GM12878 (cell line): ENCODE results near the gene MRGPRX4. TPM values are rescaled to one million over a fixed set of nuclear protein-coding genes. Genes with fewer than 3 reads are reported as not detected.

Experiments
- ATAC-seq: fragments of 200-7000 bp; cut with Tn5 transposase; 3 replicates; pipeline ENCODE4 v1.9.1; 2020; ENCODE audit warnings: mild to moderate bottlenecking, moderate library complexity
- BruUV-seq: library from RNA; stranded (reverse); fragments of 400-500 nt; replicated peaks from 2 replicates; lab custom pipeline; 2021; lab: Mats Ljungman, UMichigan
- CTCF ChIA-PET: fragments of 300-600 bp; sonication (Branson Sonifier 250); formaldehyde crosslinking; extraction: SDS; loops from one replicate; lab custom pipeline; 2021; ENCODE audit warnings: inconsistent platforms; lab: Yijun Ruan, JAX
- POLR2A ChIA-PET: fragments of 350-600 bp; formaldehyde crosslinking; extraction: SDS; loops from one replicate; lab custom pipeline; 2021; ENCODE audit warnings: inconsistent platforms; lab: Charles Lee
- RAD21 ChIA-PET: fragments of 300-600 bp; sonication (Branson Sonifier 250); formaldehyde crosslinking; loops from one replicate; lab custom pipeline; 2023; ENCODE audit warnings: antibody characterized with exemption; ENCODE audit not compliant: unreplicated experiment; lab: Charles Lee
- SMC1A ChIA-PET: fragments of 300-600 bp; sonication (Branson Sonifier 250); formaldehyde crosslinking; loops from one replicate; lab custom pipeline; 2023; ENCODE audit not compliant: unreplicated experiment, uncharacterized antibody; lab: Charles Lee
- DNase-seq: peaks from one replicate; pipeline ENCODE4 v3.0.0-alpha.2; 2011; ENCODE audit warnings: low read depth, low spot score
- FAIRE-seq: peaks from 3 replicates; lab custom pipeline; 2011; peaks lifted over from hg19 to GRCh38; lab: Jason Lieb, UNC
- H2AFZ ChIP-seq: 2 replicates; pipeline ENCODE4 v1.6.0; 2011; ENCODE audit warnings: low read depth, low read length, control low read depth; ENCODE audit not compliant: control insufficient read depth
- H3K27ac ChIP-seq: 2 replicates; pipeline ENCODE4 v1.5.1; 2011; ENCODE audit warnings: control low read depth; ENCODE audit not compliant: control insufficient read depth, insufficient read depth
- H3K27me3 ChIP-seq, 2 experiments: replicated peaks in 1 of 2; 2 replicates each; pipeline versions ENCODE4 v1.6.0 to v1.6.1; 2011; ENCODE audit warnings: low read length in 1 of 2; ENCODE audit not compliant: control insufficient read depth in 2 of 2, insufficient read depth in 2 of 2
- H3K36me3 ChIP-seq, 2 experiments: 2 replicates each; pipeline ENCODE4 v1.5.1; 2011; ENCODE audit warnings: low read length in 1 of 2; ENCODE audit not compliant: control insufficient read depth in 2 of 2, insufficient read depth in 2 of 2
- H3K4me1 ChIP-seq: 2 replicates; pipeline ENCODE4 v1.6.1; 2011; ENCODE audit warnings: mild to moderate bottlenecking, low read length, moderate library complexity, mixed read lengths; ENCODE audit not compliant: control insufficient read depth, insufficient read depth
- H3K4me2 ChIP-seq: 2 replicates; pipeline ENCODE4 v1.6.0; 2011; ENCODE audit warnings: control low read depth; ENCODE audit not compliant: control insufficient read depth, insufficient read depth
- H3K4me3 ChIP-seq: fragments of 200-600 bp; sonication (generic); 2 replicates; pipeline ENCODE4 v1.5.1; 2016
- H3K79me2 ChIP-seq: 2 replicates; pipeline ENCODE4 v1.6.0; 2011; ENCODE audit warnings: low read length; ENCODE audit not compliant: control insufficient read depth, insufficient read depth
- H3K9ac ChIP-seq: 2 replicates; pipeline ENCODE4 v1.8.0; 2011; ENCODE audit warnings: low read length, control low read depth, mixed read lengths; ENCODE audit not compliant: control insufficient read depth, insufficient read depth
- H3K9me3 ChIP-seq: replicated peaks from 3 replicates; pipeline ENCODE4 v1.5.1; 2011; ENCODE audit warnings: mild to moderate bottlenecking, low read length; ENCODE audit not compliant: control insufficient read depth, insufficient read depth
- H4K20me1 ChIP-seq: 2 replicates; pipeline ENCODE4 v1.6.0; 2011; ENCODE audit not compliant: control insufficient read depth, insufficient read depth
- PRDM15 ChIP-seq: fragments of 450-650 bp; formaldehyde crosslinking; IDR thresholded peaks from 2 replicates; pipeline ENCODE4 v1.4.0; 2020; ENCODE audit warnings: mild to moderate bottlenecking, moderate library complexity
- SPI1 ChIP-seq: IDR thresholded peaks from 2 replicates; pipeline ENCODE4 v1.6.1; 2011; ENCODE audit warnings: low read depth, mild to moderate bottlenecking, low read length, moderate library complexity, borderline replicate concordance; ENCODE audit not compliant: insufficient read depth
- USF2 ChIP-seq: IDR thresholded peaks from 2 replicates; pipeline ENCODE4 v1.6.1; 2011; ENCODE audit warnings: low read depth, low read length, improper control_type of control experiment, borderline replicate concordance
- WGBS: methylation state at CpG from one replicate; pipeline ENCODE4 v1.1.6; 2016; ENCODE audit warnings: low lambda C conversion rate; ENCODE audit not compliant: insufficient replicate concordance, insufficient coverage; ENCODE audit errors: missing lambda C conversion rate; 5-methylcytosine and 5-hydroxymethylcytosine counted together
- in situ Hi-C: fragments of 300-500 bp; cut with MboI; formaldehyde crosslinking; loops from 9 replicates; pipeline ENCODE4 v1.14.3; 2018; ENCODE audit warnings: mixed read lengths
- intact Hi-C: fragments of 100-400 bp; cut with micrococcal nuclease; formaldehyde crosslinking; loops from one replicate; pipeline ENCODE4 v1.14.2; 2022; ENCODE audit not compliant: unreplicated experiment
- polyA plus RNA-seq, 11 experiments: library from polyadenylated mRNA; depleted of rRNA in 4 of 11; unstranded in 6 of 11; stranded (reverse) in 5 of 11; fragments of >200 nt; fragmentation: Nextera tagmentation in 4 of 11; fragmentation: Illumina TruSeq in 1 of 11; extraction: Ambion mirVana in 4 of 11; extraction: Trizol in 1 of 11; gene quantifications; 1 replicate in 1 of 11; 2 replicates in 10 of 11; pipeline versions ENCODE4 v1.2.1 to v1.2.3, GENCODE V29; 2011 to 2016; ENCODE audit warnings: inconsistent platforms in 2 of 11, missing spikeins in 2 of 11, low read depth in 1 of 11
- total RNA-seq, 4 experiments: library from RNA; depleted of rRNA in 3 of 4; stranded (reverse); fragments of >200 nt in 3 of 4; fragmentation: Illumina TruSeq in 1 of 4; extraction: Trizol in 1 of 4; gene quantifications; 2 replicates each; pipeline versions ENCODE4 v1.2.1 to v1.2.3, GENCODE V29; 2013 to 2021

MRGPRX4 gene
- total and polyA plus RNA-seq, 10 of the 15 experiments (the other 5 are each of a cell fraction or from before 2014, with no cell fraction given): not detected

- FAIRE-seq (no peak), ATAC-seq (no peak), DNase-seq (no peak)
- intact Hi-C loops (no loop called here), in situ Hi-C loops (no loop called here)
- no peak overlapping the region for H3K9ac ChIP-seq
- no peaks in the 10 kb centered on the region for H3K9me3 ChIP-seq
- H3K79me2 ChIP-seq: no peaks in the 10 kb centered on the region
- no peaks in the 10 kb centered on the region for H4K20me1 ChIP-seq
- H3K4me3 ChIP-seq: no peak overlapping the region
- no peak overlapping the region for H3K4me2 ChIP-seq
- SMC1A ChIA-PET: no interaction called here
- TF ChIP-seq PRDM15 (no peak), USF2 (no peak), SPI1 (peak; percentile 58; the same call in 1 of the 2 replicates)
- no peaks in the 10 kb centered on the region for H3K27me3 ChIP-seq
- no peak overlapping the region for H2AFZ ChIP-seq
- CTCF ChIA-PET: no interaction called here
- POLR2A ChIA-PET: no interaction called here
- no TSS peak for BruUV-seq
- RAD21 ChIA-PET: interaction anchor here (0.8 kb wide), 1 partner anchor 76 kb away, joined by 3 read pairs; no protein-coding TSS in a partner anchor
- no peak overlapping the region for H3K27ac ChIP-seq
- H3K36me3 ChIP-seq: no peaks in the 10 kb centered on the region
- no peaks in the 10 kb centered on the region for H3K4me1 ChIP-seq
- 70% methylated on average over 3 of the region's 3 CpGs for WGBS
Observed at GRCh38 chr11:18191376-18191775, 18.7 kb downstream of the MRGPRX4 start.
